ENCODE data around the gene PGAM1.

DNA sequence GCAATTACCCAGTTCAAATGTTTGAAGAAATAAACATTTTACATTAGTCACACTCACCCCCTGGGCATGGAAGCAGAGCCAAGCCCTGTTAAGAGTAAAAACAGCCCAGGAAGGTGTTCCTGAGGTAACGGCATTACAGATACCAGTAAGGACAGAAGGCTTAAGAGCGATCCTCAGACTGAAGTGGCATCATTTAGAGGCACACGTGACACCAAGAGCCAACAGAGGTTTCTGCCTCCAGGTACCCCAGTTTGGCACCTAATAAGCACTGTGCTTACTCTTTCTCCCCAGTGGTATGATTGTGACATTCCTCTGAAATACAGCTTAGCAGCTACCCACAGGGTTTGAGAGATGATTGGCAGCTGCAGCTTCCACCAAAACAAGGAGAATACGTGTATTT is 55.1 kb downstream of the PGAM1 start:
- TF ChIP-seq FOXM1 (IDR thresholded peaks at IDR 0.05; ENCODE audit: borderline replicate concordance), result no peak
- no peak for TF ChIP-seq FOXK2 (IDR thresholded peaks at IDR 0.05)
